BJ (cell line): Measurements from ENCODE around the gene DTD1. TPM values are rescaled to one million over a fixed set of nuclear protein-coding genes. Genes with fewer than 3 reads are reported as not detected.

ENCODE experiments used
- CTCF ChIA-PET: fragments of 350-600 bp; formaldehyde crosslinking; extraction: SDS; loops from one replicate; lab custom pipeline; 2021; ENCODE audit warnings: antibody characterized with exemption, inconsistent platforms; lab: Yijun Ruan, JAX
- POLR2A ChIA-PET: fragments of 300-600 bp; sonication (Branson Sonifier 250); formaldehyde crosslinking; extraction: SDS; loops from one replicate; lab custom pipeline; 2021; ENCODE audit warnings: antibody characterized with exemption; lab: Charles Lee
- DNase-seq: peaks from one replicate; pipeline ENCODE4 v3.0.0-alpha.2; 2011; ENCODE audit warnings: low read depth
- H3K27me3 ChIP-seq: 2 replicates; pipeline ENCODE4 v1.6.0; 2011; ENCODE audit warnings: low read length; ENCODE audit not compliant: control insufficient read depth, insufficient read depth
- H3K36me3 ChIP-seq: 2 replicates; pipeline ENCODE4 v1.5.1; 2011; ENCODE audit warnings: low read length; ENCODE audit not compliant: control insufficient read depth, insufficient read depth
- H3K4me3 ChIP-seq: 2 replicates; pipeline ENCODE4 v1.5.1; 2011; ENCODE audit warnings: low read depth, mild to moderate bottlenecking, control low read depth, low read length
- polyA plus RNA-seq: library from polyadenylated mRNA; depleted of rRNA; stranded (reverse); fragments of >200 nt; gene quantifications from 2 replicates; pipeline ENCODE4 v1.2.3, GENCODE V29; 2011; rRNA removed
- small RNA-seq: library from RNA; depleted of rRNA; stranded (forward); fragments of <200 nt; gene quantifications from one replicate; pipeline ENCODE3, GENCODE V24; 2012; ENCODE audit warnings: low replicate concordance, low read depth; ENCODE audit not compliant: insufficient read length
- TF ChIP-seq, protein P1 (sequence below): IDR thresholded peaks from 2 replicates; pipeline ENCODE4 v1.5.1; 2011; ENCODE audit warnings: low read depth, mild to moderate bottlenecking, control low read depth, inconsistent platforms, low read length, moderate library complexity; ENCODE audit not compliant: insufficient read depth

The DTD1 gene
- polyA plus RNA-seq, 1 experiment = 47.3 TPM

DNA sequence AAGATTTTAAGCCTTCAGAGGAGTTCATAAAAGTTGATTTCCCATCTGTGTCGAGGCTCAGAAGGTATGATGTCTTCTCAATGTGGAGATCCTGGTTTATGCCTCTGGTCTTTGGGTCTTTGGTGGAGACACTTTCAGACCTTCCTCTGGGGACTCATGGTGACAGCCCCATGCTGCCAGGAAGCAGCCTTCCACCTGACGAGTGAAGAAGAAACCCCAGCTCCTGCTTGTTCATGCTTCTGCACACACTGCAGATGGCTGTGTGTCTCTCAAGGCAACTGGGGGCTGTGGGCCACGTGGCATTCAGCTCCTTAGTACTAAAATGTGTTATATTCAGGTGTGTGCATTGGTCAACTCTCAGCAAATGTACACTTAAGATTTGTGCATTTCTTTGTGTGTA is 220.9 kb downstream of the DTD1 start:
- ChIA-PET POLR2A (no interaction called here), CTCF (no interaction called here)
- no peaks in the 10 kb centered on the region for H3K36me3 ChIP-seq
- no peak overlapping the region for H3K4me3 ChIP-seq
- TF ChIP-seq, protein P1, sequence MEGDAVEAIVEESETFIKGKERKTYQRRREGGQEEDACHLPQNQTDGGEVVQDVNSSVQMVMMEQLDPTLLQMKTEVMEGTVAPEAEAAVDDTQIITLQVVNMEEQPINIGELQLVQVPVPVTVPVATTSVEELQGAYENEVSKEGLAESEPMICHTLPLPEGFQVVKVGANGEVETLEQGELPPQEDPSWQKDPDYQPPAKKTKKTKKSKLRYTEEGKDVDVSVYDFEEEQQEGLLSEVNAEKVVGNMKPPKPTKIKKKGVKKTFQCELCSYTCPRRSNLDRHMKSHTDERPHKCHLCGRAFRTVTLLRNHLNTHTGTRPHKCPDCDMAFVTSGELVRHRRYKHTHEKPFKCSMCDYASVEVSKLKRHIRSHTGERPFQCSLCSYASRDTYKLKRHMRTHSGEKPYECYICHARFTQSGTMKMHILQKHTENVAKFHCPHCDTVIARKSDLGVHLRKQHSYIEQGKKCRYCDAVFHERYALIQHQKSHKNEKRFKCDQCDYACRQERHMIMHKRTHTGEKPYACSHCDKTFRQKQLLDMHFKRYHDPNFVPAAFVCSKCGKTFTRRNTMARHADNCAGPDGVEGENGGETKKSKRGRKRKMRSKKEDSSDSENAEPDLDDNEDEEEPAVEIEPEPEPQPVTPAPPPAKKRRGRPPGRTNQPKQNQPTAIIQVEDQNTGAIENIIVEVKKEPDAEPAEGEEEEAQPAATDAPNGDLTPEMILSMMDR = no peak
- no peak for DNase-seq
- H3K27me3 ChIP-seq = no peaks in the 10 kb centered on the region

DNA sequence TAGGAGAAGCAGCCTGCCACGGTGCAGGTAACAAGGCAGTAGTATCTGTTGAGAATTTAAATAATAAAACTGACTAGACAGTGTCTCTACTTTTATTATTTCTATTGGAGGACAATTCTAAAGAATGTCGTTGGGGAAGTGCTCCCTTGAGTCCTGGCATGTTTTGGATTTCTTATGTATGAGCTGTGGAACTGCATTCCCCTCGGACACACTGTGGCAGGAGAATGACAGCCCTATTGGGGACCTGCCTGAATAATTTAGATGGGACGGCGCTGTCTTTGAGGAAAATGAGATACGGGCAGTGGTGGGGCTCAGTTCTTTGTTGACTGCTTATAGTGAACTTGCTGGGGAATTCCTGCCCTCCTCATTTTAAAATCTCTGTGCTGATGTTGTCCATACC is 223.3 kb downstream of the DTD1 start:
- Histone ChIP-seq H3K36me3 (no peaks in the 10 kb centered on the region), H3K27me3 (no peaks in the 10 kb centered on the region), H3K4me3 (no peak overlapping the region)
- ChIA-PET CTCF (no interaction called here), POLR2A (no interaction called here)
- no peak for DNase-seq
- TF ChIP-seq, protein P1 = no peak

DNA sequence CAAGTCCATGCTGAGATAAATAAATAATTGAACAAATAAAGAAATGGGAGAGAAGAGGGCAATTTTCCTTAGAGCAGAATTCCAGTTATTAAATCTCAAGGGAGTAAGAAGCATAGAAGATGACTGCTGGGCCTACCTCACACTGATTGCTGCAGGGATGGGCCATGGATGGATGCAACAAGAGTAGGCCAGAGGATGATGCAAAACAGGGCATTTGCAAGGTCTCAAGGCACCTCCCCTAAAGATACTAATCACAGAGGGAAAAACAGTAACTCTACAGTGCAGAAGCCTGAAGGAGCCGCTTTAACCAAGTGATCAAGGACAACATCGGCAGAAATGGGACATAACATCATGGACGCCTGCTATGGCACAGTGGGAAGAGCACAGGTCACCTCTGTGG is 224.1 kb downstream of the DTD1 start:
- Histone ChIP-seq H3K36me3 (no peaks in the 10 kb centered on the region), H3K27me3 (no peaks in the 10 kb centered on the region), H3K4me3 (no peak overlapping the region)
- ChIA-PET POLR2A (no interaction called here), CTCF (no interaction called here)
- no peak for DNase-seq
- TF ChIP-seq, protein P1 = no peak

DNA sequence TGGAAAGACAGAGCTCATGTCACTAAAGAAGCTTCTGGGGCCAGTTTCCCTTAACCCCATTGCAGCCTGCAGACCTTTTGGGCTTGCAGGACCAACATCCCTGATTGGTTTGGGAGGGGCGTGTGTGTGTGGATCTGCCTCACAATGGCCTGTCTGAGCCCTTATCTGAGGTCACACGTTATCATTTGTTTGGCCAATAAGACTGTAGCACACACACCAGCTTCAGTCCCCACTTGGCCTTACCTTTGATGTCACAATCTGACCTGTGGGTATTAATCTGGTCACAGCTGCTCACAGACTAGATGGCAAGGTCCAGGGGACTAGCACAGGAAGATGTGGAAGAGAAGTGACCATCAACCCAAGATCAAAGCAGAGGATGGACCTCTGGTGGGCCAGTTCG is 225.6 kb downstream of the DTD1 start, which contains the start of gene SCP2D1:
TSS of gene SCP2D1 (plus strand) at position 301 of the 400 bp plus-strand sequence. CDS start at position 334, 33 bp downstream.
- POLR2A ChIA-PET = no interaction called here
- CTCF ChIA-PET = no interaction called here
- TF ChIP-seq, protein P1 = no peak
- Histone ChIP-seq H3K27me3 (no peaks in the 10 kb centered on the region), H3K4me3 (no peak within 1 kb of the TSS), H3K36me3 (no peaks in the 10 kb centered on the region)
- no peak for DNase-seq

DNA sequence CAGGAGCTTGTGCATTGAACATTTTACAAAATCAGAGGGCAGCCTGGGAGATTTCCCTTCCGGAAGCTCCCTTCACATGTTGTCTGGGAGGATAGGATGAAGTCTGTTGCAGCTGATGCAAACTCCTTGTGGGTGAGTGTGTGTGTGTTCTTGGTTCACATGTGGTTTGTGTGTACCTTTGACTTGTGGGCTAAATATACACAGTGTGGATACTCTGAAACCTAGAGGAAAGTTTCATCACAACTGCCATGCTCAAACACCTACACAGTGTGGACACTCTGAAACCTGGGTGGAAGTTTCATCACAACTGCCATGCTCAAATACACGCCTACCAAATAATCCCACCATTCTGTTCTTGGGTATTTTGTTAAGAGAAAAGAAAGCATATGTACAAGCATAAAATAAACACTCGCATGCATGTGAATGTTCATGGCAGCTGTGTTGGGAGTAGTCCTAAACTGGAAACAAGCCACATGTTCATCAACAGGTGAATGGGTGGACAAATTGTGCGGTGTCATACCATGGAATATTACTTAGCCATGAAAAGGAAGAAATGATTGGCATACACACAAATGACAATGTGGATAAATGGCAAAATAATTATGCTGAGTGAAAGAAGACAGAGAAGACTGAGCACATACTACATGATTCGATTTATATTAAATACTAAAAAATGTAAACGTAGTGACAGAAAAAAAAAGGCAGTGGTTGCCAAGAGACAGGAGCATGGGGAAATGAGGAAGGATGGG is 227.5 kb downstream of the DTD1 start:
- ChIA-PET CTCF (interaction anchor here (0.8 to 1.7 kb wide), 4 partner anchors 10 to 183 kb away, joined by 3 to 5 read pairs (median 3); no protein-coding TSS in a partner anchor), POLR2A (no interaction called here)
- H3K27me3 ChIP-seq = no peaks in the 10 kb centered on the region
- TF ChIP-seq, protein P1 = no peak
- DNase-seq = no peak
- no peaks in the 10 kb centered on the region for H3K36me3 ChIP-seq
- H3K4me3 ChIP-seq = no peak overlapping the region

Small RNAs within 50 kb of the gene (small RNA-seq; reads per million reads assigned to genes)
- gene RN7SL638P (not detected), gene RNU6ATAC34P (not detected)

Other genes with a start within 250 kb of the DTD1 start
- 2.0 TPM in 2 replicates for gene DZANK1, start 121.0 kb upstream of the DTD1 start, polyA plus RNA-seq
- 8.8 and 10.9 TPM in 2 replicates for gene POLR3F, start 120.7 kb upstream of the DTD1 start, polyA plus RNA-seq
- 8.5 and 14.9 TPM in 2 replicates for gene RBBP9, start 90.8 kb upstream of the DTD1 start, polyA plus RNA-seq
- 49.2 and 56.5 TPM in 2 replicates for gene SEC23B, start 80.1 kb upstream of the DTD1 start, polyA plus RNA-seq
- gene SMIM26, start 20.6 kb upstream of the DTD1 start, polyA plus RNA-seq = 108 and 232 TPM in 2 replicates
- not detected in 2 replicates for gene SCP2D1, start 225.7 kb downstream of the DTD1 start, polyA plus RNA-seq